Brain pericyte (primary cell): ENCODE measurements around the gene PCBP2.
"Not testable (repeated sequence)": the region's sequence is repeated elsewhere in the genome, so short reads cannot be mapped to it uniquely, and the experiment has no call there.

Source experiments
- DNase-seq: peaks from one replicate; pipeline ENCODE4 v3.0.0-alpha.2; 2012; ENCODE audit warnings: low read depth, low spot score

PCBP2 gene

GRCh38 chr12:53472056-53472582 is 20.2 kb downstream of the PCBP2 start:
- no peak for DNase-seq

DNA sequence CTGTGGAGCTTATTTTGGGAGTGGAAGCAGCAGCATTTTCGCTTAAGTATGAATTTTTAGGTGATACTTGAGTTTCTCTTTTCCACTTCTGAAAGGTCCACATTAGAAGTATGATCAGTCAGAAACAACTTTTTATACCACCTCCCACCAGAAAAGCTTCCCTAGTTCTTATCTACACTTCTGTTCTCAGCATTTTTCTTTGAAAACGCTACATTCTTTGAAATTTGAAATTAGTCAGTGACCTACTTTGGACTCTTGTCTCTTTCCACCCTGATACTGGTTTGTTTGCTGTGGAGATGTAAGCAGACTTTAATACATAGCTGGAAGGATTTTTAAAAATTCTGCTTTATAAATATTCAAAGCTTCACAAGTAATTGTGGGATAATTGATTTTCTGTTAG is 22.2 kb downstream of the PCBP2 start:
- no peak for DNase-seq

- DNase-seq = no peak
Measured at GRCh38 chr12:53474819-53475218, 22.9 kb downstream of the PCBP2 start.

DNA sequence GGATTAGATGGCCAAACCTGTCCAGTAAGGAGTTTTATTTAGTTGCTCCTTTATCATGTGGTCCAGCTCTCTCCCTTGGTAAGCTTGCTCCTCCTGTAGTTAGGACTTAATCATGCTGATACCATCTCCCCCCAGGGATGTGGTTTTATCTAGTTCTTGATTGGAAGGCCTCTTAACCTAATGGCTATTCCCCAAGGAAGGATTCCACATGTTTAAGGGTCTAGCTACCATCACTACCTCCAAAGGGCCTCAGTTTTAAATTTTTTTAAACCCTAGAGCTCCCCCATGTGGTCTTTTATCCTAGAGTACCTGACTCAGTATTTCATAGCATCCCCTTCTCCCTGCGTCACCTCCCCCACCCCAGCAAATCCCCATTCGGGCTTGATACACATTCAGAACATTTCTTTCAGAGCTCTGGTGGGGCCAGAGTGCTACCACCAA is 24.9 kb downstream of the PCBP2 start:
- DNase-seq = no peak

GRCh38 chr12:53478865-53479264 is 27.0 kb downstream of the PCBP2 start:
- no peak for DNase-seq

- no peak for DNase-seq
Measured at GRCh38 chr12:53479331-53479730, 27.4 kb downstream of the PCBP2 start.

DNA sequence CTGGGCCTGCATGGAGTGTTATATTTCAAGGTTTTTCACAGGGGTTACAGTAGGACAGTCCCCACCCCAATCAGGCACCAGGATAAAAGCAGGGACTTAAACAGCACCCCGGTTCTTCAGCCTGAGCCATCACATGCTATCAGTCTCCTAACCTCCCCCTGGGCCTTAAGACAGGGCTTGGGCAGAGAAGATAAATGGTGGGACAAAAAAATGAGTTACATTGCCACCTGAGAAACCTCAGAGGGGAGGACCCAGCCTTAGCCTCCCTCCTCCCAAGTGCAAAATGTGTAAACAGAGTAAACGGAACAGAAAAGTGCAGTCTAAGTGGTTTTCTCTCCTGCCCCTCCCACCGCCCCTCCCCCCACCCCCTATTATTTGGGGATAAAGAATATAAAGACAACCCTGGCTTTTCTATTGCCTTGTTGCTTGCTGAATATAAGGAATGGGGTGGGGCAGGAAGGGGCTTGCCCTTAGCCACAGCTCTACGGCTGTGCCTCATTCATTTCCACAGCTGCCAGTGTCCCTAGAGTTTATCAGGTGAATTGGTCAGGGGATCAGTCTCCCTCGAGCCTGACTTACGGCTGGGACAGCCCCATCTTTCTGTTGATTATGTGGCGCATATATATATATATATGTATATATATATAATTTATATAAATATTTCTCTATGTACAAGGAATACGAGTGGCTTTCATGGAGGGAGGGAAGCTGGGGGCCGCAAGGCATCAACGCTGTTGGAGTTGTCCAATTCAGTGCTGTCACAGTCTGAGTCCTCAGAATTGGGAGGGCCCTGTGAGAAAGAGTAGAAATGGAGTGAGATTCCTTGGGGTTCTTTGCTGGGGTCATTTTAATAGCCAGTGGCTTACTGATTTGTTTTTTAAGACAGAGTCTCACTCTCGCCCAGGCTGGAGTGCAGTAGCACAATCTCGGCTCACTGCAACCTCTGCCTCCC is 28.9 kb downstream of the PCBP2 start:
- no peak for DNase-seq

GRCh38 chr12:53481458-53481857 is 29.6 kb downstream of the PCBP2 start:
- DNase-seq = not testable (repeated sequence)

DNA sequence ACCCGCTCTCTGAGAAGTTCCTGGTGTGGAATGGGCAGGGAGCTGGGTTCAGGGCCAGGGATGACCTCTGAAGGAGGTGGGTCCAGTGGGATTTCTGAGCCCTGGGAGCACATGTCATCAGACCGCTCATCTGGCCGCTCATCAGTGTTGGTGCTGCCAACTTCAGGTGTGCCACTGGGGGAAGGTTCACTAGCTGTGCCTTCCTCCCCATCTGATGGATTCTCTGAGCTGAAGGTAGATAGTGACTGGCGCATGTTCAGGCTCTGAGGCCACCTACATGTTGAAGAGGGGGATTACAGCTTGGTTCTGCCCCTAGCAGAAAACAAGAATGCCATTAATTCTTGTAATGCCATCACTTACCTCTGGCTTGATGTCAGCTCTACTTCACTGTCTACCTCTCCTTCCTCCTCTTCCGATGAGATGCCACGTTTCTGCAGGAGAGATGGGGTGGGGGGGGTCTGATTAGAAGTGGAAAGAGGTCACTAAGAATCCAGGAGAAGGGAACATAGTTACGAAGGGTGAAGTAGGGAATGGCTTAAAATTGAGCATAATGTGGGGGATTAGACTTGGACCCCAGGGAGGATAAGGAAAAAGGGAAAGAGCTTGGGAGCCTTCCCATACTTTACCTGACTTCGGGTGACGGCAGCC is 30.2 kb downstream of the PCBP2 start:
- no peak for DNase-seq

GRCh38 chr12:53482626-53483168 is 30.8 kb downstream of the PCBP2 start:
- DNase-seq = no peak

GRCh38 chr12:53483225-53483978 is 31.5 kb downstream of the PCBP2 start:
- no peak for DNase-seq

GRCh38 chr12:53483979-53484377 is 32.1 kb downstream of the PCBP2 start:
- DNase-seq = no peak

DNA sequence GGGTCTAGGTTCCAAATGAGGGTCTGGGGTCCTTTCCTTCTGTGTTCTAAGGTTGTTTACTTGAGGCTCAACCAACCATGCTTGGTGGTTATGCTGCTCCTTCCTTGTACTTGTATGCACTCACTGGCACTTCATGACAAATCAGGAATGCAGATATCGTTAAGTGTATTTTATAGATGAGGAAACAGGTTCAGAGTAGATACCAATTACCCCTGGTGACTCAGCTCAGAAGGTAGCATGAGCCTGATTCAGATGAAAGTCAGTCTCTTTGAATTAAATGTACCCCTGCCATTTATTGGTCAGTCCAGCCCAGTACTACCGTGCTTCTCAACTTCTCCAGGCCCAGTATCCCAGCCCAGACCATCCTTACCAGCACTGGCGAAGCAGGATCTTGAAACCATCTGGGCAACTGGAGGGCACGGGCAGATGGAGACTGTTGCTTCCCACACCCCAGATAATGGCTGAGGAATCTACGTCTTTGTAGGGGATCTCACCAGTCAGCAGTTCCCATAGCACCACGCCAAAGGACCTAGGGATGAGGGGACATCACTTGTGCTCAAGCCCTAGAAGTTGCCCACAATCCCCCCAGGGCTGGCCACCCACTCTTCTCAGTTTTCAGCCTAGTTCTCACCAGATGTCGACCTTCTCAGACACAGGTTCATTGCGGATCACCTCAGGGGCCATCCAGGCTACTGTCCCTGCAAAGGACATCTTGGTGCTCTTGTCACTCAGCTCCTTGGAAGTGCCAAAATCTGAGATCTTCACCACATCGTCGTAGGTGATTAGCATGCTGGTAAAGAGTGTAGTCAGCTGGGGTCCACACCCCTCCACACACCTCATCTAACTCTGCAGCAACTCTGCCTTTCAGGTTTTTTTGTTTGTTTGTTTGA is 33.0 kb downstream of the PCBP2 start:
- DNase-seq = no peak

DNA sequence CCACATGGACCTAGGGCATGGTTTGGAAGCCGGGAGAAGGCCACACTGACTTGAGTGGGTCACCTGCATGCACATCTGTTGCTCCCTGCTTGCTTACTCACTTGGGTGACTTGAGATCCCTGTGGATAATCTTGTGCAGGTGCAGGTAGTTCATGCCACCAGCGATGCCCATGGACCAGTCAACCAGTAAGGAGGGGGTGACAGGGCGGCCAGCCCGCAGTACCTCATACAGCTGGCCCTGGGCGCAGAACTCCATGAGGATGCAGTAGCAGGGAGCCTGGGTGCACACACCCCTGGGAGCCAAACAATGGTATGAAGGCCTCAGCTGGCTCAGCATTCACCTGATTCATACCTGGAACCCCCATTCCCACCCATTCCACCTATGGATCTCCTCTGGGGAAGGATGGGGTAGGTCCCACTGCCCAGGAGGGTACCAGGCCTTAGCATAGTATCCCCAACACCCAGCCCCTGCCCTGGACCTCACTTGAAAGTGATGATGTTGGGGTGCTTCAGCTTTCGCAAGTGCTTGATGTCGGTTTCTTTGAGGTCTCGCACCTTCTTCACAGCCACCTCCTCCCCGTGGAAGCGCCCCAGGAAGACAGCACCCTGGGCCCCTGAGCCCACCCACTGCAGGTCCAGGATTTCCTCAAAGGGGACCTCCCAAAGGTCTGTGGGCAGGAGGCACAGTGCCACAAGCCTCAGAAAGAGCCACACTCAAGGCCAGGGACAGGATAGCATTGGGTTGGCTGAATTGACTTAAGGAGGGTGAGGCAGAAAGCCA is 34.2 kb downstream of the PCBP2 start:
- no peak for DNase-seq

GRCh38 chr12:53486736-53487487 is 35.0 kb downstream of the PCBP2 start:
- DNase-seq = no peak

GRCh38 chr12:53489242-53489864 is 37.5 kb downstream of the PCBP2 start:
- DNase-seq = no peak

- DNase-seq = no peak
Measured at GRCh38 chr12:53492188-53492587, 40.3 kb downstream of the PCBP2 start.

- DNase-seq = peak; percentile 62
Measured at GRCh38 chr12:53492830-53493609, 41.1 kb downstream of the PCBP2 start.
